ENCODE data around the gene MPRIP. TPM values are rescaled to one million over a fixed set of nuclear protein-coding genes. Genes with fewer than 3 reads are reported as not detected.
A peak's percentile ranks its signal among the peaks of the same experiment; 100 is the strongest.

MPRIP gene
- total RNA-seq, 1 experiment from 2014 or later: 132 TPM

DNA sequence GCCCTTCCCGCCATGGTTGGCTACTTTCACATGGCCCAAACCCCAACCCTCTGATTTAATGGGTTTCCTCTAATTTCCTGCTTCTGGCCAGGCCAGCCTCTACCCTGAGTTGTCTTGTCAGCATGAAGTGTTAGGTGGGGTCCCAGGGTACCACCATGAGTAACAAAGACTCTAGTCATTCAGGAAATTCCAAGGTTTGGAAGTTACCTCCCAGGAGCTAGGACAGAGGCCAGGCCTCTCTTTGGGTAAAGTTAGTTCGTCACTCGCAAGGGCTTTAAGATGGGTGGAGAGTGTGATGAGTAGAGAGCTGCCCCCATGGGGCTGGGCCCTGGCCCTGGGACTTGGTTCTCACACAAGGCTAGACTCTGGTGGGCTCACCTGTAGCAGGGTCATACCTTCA lies 109.3 kb downstream of the MPRIP start:
- Histone ChIP-seq H2BK120ac (ENCODE audit: low read depth, low read length, poor library complexity, severe bottlenecking) (no peak overlapping the region), H3K79me2 (ENCODE audit: insufficient read depth, low read length) (no peaks in the 10 kb centered on the region), H3K27ac (ENCODE audit: insufficient read length, low read depth, low read length) (no peak overlapping the region), H4K5ac (ENCODE audit: insufficient read length, low read depth, low read length) (no peak overlapping the region), H2AFZ (ENCODE audit: low read length) (no peak overlapping the region), H3T11ph (ENCODE audit: low read length) (no peak overlapping the region), H3K9ac (ENCODE audit: extremely low read depth, insufficient read length, low read length) (no peak overlapping the region), H3K27me3 (ENCODE audit: insufficient read depth, low read length) (no peaks in the 10 kb centered on the region), H4K8ac (replicated peaks; ENCODE audit: insufficient read length, low read depth, low read length) (no peak overlapping the region), H3K23ac (ENCODE audit: insufficient read length, low read depth, low read length) (no peak overlapping the region), H2BK20ac (ENCODE audit: low read depth, low read length, poor library complexity, severe bottlenecking) (no peak overlapping the region), H3K4ac (ENCODE audit: low read depth, low read length) (no peak overlapping the region), H3K9me3 (ENCODE audit: control insufficient read depth, low read depth, low read length) (no peaks in the 10 kb centered on the region), H3K18ac (ENCODE audit: insufficient read length, low read depth, low read length) (no peak overlapping the region), H4K20me1 (ENCODE audit: control insufficient read depth, insufficient read depth, insufficient read length) (no peaks in the 10 kb centered on the region), H3K14ac (ENCODE audit: insufficient read depth, low read length) (no peak overlapping the region), H3K4me2 (ENCODE audit: insufficient read depth, insufficient read length, low read length) (no peak overlapping the region), H3K79me1 (ENCODE audit: insufficient read depth, low read depth, low read length, poor library complexity, severe bottlenecking) (no peaks in the 10 kb centered on the region), H2AK5ac (ENCODE audit: insufficient read length, low read length) (no peak overlapping the region), H3K23me2 (ENCODE audit: insufficient read length, low read depth, low read length, poor library complexity, severe bottlenecking) (no peaks in the 10 kb centered on the region), H4K91ac (ENCODE audit: insufficient read length, low read depth, low read length) (no peak overlapping the region), H2BK15ac (ENCODE audit: low read depth, low read length) (no peak overlapping the region), H2BK5ac (ENCODE audit: insufficient read length, low read length) (no peak overlapping the region), H3K4me1 (ENCODE audit: insufficient read depth, low read length) (no peaks in the 10 kb centered on the region), H2BK12ac (ENCODE audit: insufficient read length, low read depth, low read length) (no peak overlapping the region), H3K56ac (ENCODE audit: insufficient read length, low read depth, low read length) (no peak overlapping the region)
- WGBS (ENCODE audit: extremely low coverage, insufficient read length, low lambda C conversion rate): no CpG with 5 or more reads among the region's 3 CpGs
- Mint-ChIP-seq H3K9me3 (no peaks in the 10 kb centered on the region), H3K4me3 (no peak overlapping the region), H3K27me3 (ENCODE audit: low read depth) (no peaks in the 10 kb centered on the region), H3K4me1 (no peaks in the 10 kb centered on the region), H3K27ac (peak overlapping the region in 1 of 3 experiments; percentile 70; a peak in 1 of 7 replicates), H3K36me3 (ENCODE audit: insufficient read depth in 1 of 3, low read depth in 3 of 3) (peaks cover 28 to 69% (median 62%) of the 10 kb centered on the region in 3 experiments)
- TF ChIP-seq, protein P1, sequence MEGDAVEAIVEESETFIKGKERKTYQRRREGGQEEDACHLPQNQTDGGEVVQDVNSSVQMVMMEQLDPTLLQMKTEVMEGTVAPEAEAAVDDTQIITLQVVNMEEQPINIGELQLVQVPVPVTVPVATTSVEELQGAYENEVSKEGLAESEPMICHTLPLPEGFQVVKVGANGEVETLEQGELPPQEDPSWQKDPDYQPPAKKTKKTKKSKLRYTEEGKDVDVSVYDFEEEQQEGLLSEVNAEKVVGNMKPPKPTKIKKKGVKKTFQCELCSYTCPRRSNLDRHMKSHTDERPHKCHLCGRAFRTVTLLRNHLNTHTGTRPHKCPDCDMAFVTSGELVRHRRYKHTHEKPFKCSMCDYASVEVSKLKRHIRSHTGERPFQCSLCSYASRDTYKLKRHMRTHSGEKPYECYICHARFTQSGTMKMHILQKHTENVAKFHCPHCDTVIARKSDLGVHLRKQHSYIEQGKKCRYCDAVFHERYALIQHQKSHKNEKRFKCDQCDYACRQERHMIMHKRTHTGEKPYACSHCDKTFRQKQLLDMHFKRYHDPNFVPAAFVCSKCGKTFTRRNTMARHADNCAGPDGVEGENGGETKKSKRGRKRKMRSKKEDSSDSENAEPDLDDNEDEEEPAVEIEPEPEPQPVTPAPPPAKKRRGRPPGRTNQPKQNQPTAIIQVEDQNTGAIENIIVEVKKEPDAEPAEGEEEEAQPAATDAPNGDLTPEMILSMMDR (conservative IDR thresholded peaks at IDR 0.05): no peak
- no peak for DNase-seq

Measured in H9 (cell line).